Measurements from ENCODE around the gene FAM20A.

The FAM20A gene

GRCh38 chr17:68600931-68601564 lies at the start of gene FAM20A:
FAM20A (minus strand) TSS chr17:68601367; CDS start chr17:68600666, 701 bp downstream.
- DNase-seq, result no peak

GRCh38 chr17:68649324-68649723 lies 48.2 kb upstream of the FAM20A start:
- no peak for DNase-seq

GRCh38 chr17:68646626-68647526 lies 45.7 kb upstream of the FAM20A start:
- no peak for DNase-seq

GRCh38 chr17:68642118-68642412 lies 40.9 kb upstream of the FAM20A start:
- DNase-seq, result no peak

GRCh38 chr17:68641276-68642117 lies 40.3 kb upstream of the FAM20A start:
- DNase-seq, result no peak

GRCh38 chr17:68640242-68640989 lies 39.2 kb upstream of the FAM20A start:
- no peak for DNase-seq

DNA sequence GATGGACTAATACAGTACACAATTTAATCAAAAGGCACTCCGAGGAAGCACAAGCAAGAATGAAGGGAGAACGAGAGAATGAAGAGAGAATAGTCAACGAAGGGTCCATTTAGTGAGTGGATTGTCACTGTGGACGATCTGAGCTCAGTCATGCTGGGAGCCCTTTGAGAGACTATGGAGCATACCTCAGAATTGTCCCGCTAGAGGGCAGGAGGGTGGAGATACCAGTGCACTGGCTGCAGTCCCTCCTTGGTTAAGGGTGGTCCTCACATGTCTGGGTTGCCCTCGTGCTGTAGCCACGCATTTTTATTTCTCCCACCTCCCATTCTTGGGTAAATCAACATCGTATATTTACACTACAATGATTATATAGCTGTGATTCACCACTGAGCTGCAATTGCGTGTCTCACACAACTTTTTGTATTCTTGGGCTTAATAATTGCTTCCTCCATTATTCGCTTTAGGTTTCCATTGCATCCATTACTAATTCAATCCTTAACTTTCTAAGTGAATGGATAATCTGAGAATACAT lies 33.2 kb upstream of the FAM20A start:
- no peak for DNase-seq

GRCh38 chr17:68628576-68628957 lies 27.4 kb upstream of the FAM20A start:
- no peak for DNase-seq

DNA sequence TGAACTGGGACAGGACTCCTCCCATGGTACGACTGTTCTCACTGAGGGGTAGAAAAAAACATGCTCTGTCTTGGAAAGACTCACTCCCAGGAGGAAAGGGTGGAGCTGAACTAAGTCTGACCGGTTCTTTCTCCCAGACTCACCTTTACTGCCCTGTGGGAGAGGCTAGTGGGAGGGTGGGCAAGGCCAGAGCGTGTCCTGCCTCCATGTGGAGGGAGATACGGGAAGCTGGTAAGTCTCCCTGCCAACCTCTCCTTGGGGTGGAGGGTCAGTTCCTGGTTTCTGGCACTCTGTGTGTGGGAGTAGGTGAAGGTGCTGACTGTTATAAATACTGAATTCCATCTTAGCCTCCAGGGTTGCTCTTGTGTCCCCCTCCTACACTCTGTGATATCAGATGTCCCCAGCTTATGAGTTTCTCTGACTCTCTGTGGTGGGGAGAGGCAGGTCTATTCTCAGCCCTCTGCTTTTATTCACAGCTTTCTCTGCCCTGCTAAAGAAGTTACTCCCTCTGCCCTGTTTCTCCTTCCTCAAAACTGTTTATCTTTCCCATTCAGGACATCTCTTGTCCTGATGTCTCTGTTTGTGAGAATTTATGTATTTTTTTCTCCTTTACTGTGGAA lies 26.9 kb upstream of the FAM20A start:
- no peak for DNase-seq

DNA sequence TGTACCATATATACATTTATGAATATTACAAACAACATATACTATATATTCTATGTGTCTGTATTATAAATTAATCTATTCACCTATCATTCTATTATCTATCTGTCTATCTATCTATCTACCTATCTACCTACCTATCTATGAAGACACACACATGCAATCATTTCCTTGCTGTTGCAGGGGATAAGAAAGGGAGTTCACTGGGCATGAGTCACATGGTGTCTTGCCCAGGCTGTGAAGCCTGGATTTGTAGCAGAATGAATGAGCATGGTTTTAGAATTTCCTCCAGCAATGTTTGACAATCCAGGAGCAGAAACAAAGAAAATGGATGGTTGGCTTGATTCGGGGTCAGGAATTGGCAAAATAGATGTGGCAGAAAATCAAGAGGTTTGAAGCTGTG lies 23.2 kb upstream of the FAM20A start:
- no peak for DNase-seq

GRCh38 chr17:68623811-68624210 lies 22.6 kb upstream of the FAM20A start:
- DNase-seq, result no peak

GRCh38 chr17:68622423-68622822 lies 21.3 kb upstream of the FAM20A start:
- DNase-seq, result no peak

- no peak for DNase-seq
These were observed 19.9 kb upstream of the FAM20A start for GRCh38 chr17:68621065-68621464.

GRCh38 chr17:68616334-68616733 lies 15.2 kb upstream of the FAM20A start:
- DNase-seq, result no peak

GRCh38 chr17:68614718-68615117 lies 13.6 kb upstream of the FAM20A start:
- no peak for DNase-seq

- DNase-seq, result peak; percentile 23
These were observed 12.7 kb upstream of the FAM20A start for GRCh38 chr17:68613739-68614298.

DNA sequence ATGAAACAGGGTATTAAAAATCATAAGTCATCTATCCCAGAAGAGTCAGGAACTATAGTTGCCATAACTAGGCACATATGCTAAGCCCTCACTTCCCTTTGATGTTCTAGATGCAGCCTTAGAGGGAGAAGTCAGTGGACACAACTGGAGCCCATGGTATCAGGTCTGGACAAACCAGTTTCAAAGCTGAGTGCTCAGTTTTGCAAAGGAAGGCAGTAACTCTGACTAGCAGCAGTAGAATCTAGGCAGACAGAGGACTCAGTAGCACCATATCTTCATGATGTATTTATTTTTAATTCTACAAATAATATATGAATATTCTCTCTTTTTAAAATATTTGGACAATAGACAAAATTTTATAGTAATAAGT lies 11.7 kb upstream of the FAM20A start:
- no peak for DNase-seq

DNA sequence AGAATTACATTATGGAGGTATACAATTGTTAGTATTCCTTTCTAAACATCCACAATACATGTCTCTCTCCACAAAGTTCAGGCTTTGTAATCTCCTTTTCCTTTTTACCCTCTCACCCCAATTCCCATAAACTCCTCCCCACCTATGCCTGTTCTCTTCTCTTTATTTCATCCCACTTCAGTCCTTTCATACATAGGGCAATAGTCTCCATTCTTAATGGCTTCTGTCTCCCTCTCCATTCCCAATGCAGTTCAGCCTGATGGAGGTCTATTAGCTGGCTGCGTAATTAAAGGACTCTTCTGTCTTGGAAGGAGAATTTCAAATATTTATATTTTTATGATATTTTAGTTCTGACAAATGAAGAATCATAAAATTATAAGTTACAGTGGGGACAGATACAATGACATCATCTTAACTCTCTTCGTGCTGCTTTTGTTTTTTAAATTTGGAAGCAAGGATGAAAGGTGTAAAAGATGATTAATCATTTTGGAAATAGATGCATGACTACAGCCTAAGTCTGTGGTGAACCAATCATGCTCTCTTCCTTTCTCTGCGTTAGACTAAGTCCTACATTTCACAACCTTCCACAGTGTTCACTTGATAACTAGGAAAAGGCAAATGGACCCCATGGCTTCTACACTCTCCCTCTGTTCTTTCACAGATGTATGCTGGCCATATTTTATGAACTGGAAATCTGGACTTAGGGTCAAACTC lies 11.2 kb upstream of the FAM20A start:
- DNase-seq, result no peak

DNA sequence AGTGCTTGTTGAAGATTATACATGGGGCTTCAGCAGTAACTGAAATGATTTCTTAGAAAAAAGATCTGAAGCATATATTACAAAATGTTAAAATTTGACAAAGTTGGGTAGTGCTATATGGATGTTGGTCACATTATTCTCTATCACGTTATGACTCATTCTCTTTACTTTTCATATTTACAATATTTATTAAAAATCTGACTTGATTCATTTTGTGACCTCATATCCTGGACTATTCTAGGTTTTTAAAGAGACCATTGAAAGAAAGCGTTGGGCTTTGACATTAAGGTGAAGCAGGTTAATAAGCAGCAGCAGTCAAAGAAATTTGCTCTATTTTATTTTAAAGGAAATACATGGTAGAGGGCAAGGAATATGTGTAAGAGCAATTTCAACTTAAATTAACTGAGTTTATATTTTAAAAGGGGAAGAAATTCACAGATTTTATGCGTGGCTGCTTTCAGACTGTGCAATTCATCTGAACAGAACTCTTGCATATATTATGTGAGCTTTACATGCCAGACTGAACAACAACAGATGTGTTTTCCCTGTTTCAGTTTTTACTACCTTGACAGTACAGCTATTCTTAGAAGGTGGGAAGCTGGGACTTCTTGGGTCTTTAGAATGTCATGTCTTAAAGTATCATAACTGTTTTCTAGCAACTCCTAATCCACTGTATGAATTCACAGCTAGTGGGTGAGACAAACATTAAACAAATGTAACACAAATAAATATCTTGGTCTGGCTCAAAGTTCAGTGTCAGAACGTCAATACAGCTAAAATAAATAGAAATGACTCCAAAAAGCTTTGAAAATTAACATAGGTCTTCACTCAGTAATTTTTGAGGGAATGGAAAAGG lies 10.4 kb upstream of the FAM20A start:
- DNase-seq, result no peak

GRCh38 chr17:68610554-68610953 lies 9.4 kb upstream of the FAM20A start:
- no peak for DNase-seq

Measured in NCI-H2029 (cell line).